Neutrophil (primary cell): ENCODE results near the gene PTGES3L.
"Not testable (repeated sequence)": the region's sequence is repeated elsewhere in the genome, so short reads cannot be mapped to it uniquely, and the experiment has no call there.

Experiments
- H3K27ac ChIP-seq: fragments of 200-600 bp; sonication (generic); 2 replicates; pipeline ENCODE4 v1.5.1; 2016; ENCODE audit warnings: mild to moderate bottlenecking, moderate library complexity
- H3K27me3 ChIP-seq: fragments of 200-600 bp; sonication (generic); 2 replicates; pipeline ENCODE4 v1.6.0; 2016; ENCODE audit warnings: mild to moderate bottlenecking
- H3K36me3 ChIP-seq: fragments of 200-600 bp; sonication (generic); 2 replicates; pipeline ENCODE4 v1.5.1; 2017
- H3K4me1 ChIP-seq, 2 experiments: fragments of 200-600 bp in 1 of 2; sonication (generic) in 1 of 2; 1 replicate in 1 of 2; 2 replicates in 1 of 2; pipeline versions ENCODE4 v1.5.1 to v1.6.1; 2013 to 2016; ENCODE audit warnings: low read depth in 1 of 2, low read length in 1 of 2, mild to moderate bottlenecking in 1 of 2, moderate library complexity in 1 of 2; ENCODE audit not compliant: control insufficient read depth in 1 of 2, insufficient read depth in 1 of 2
- H3K4me3 ChIP-seq, 2 experiments: fragments of 200-600 bp in 1 of 2; sonication (generic) in 1 of 2; 1 replicate in 1 of 2; 2 replicates in 1 of 2; pipeline ENCODE4 v1.5.1; 2013 to 2016; ENCODE audit warnings: low read depth in 1 of 2, low read length in 1 of 2, mild to moderate bottlenecking in 1 of 2, moderate library complexity in 1 of 2
- H3K9me3 ChIP-seq: fragments of 200-600 bp; sonication (generic); 2 replicates; pipeline ENCODE4 v1.5.1; 2016
- CTCF ChIP-seq: fragments of 200-600 bp; sonication (generic); IDR thresholded peaks from 2 replicates; pipeline ENCODE4 v1.5.1; 2016; ENCODE audit warnings: antibody characterized with exemption

The PTGES3L gene

GRCh38 chr17:42944211-42944610 is 35.7 kb downstream of the PTGES3L start:
- Histone ChIP-seq H3K36me3 (no peaks in the 10 kb centered on the region), H3K4me1 (peaks cover 7 to 9% of the 10 kb centered on the region in 2 experiments), H3K4me3 (no peak overlapping the region), H3K27ac (no peak overlapping the region), H3K27me3 (peaks cover 11% of the 10 kb centered on the region), H3K9me3 (no peaks in the 10 kb centered on the region)
- TF ChIP-seq CTCF = no peak

GRCh38 chr17:42937712-42938596 is 41.9 kb downstream of the PTGES3L start:
- Histone ChIP-seq H3K27me3 (peaks cover 11% of the 10 kb centered on the region), H3K4me1 (peaks cover 0 to 4% of the 10 kb centered on the region in 2 experiments), H3K27ac (no peak overlapping the region), H3K9me3 (no peaks in the 10 kb centered on the region), H3K4me3 (no peak overlapping the region), H3K36me3 (no peaks in the 10 kb centered on the region)
- TF ChIP-seq CTCF = no peak

GRCh38 chr17:42929497-42929844 is 50.4 kb downstream of the PTGES3L start:
- no peak overlapping the region for H3K4me3 ChIP-seq
- H3K9me3 ChIP-seq = no peaks in the 10 kb centered on the region
- H3K27me3 ChIP-seq = no peaks in the 10 kb centered on the region
- peaks cover 12 to 13% of the 10 kb centered on the region in 2 experiments for H3K4me1 ChIP-seq
- peak overlapping the region; percentile 80 for H3K27ac ChIP-seq
- no peak for TF ChIP-seq CTCF
- H3K36me3 ChIP-seq = no peaks in the 10 kb centered on the region

GRCh38 chr17:42928714-42929496 is 51.0 kb downstream of the PTGES3L start:
- peak; percentile 25 for TF ChIP-seq CTCF
- H3K36me3 ChIP-seq = no peaks in the 10 kb centered on the region
- peak overlapping the region; percentile 6 to 25 for H3K4me3 ChIP-seq
- H3K4me1 ChIP-seq = peaks cover 12 to 13% of the 10 kb centered on the region in 2 experiments
- no peaks in the 10 kb centered on the region for H3K27me3 ChIP-seq
- peak overlapping the region; percentile 80 for H3K27ac ChIP-seq
- no peaks in the 10 kb centered on the region for H3K9me3 ChIP-seq

- H3K36me3 ChIP-seq = no peaks in the 10 kb centered on the region
- no peak for TF ChIP-seq CTCF
- H3K9me3 ChIP-seq = no peaks in the 10 kb centered on the region
- no peaks in the 10 kb centered on the region for H3K27me3 ChIP-seq
- H3K4me3 ChIP-seq = no peak overlapping the region
- no peak overlapping the region for H3K27ac ChIP-seq
- H3K4me1 ChIP-seq = peaks cover 12 to 13% of the 10 kb centered on the region in 2 experiments
Observed at GRCh38 chr17:42924891-42925290, 55.0 kb downstream of the PTGES3L start.

- H3K9me3 ChIP-seq, H3K4me3 ChIP-seq, H3K4me1 ChIP-seq, H3K27me3 ChIP-seq, H3K27ac ChIP-seq, H3K36me3 ChIP-seq: not testable (repeated sequence)
Observed at GRCh38 chr17:42923472-42923871, 56.4 kb downstream of the PTGES3L start.
